ENCODE data around the gene S100A10. TPM values are rescaled to one million over a fixed set of nuclear protein-coding genes. Genes with fewer than 3 reads are reported as not detected.
A peak's percentile ranks its signal among the peaks of the same experiment; 100 is the strongest.

Gene S100A10
- total and polyA plus RNA-seq, 2 experiments from 2014 or later, result 408 to 3,367 TPM

DNA sequence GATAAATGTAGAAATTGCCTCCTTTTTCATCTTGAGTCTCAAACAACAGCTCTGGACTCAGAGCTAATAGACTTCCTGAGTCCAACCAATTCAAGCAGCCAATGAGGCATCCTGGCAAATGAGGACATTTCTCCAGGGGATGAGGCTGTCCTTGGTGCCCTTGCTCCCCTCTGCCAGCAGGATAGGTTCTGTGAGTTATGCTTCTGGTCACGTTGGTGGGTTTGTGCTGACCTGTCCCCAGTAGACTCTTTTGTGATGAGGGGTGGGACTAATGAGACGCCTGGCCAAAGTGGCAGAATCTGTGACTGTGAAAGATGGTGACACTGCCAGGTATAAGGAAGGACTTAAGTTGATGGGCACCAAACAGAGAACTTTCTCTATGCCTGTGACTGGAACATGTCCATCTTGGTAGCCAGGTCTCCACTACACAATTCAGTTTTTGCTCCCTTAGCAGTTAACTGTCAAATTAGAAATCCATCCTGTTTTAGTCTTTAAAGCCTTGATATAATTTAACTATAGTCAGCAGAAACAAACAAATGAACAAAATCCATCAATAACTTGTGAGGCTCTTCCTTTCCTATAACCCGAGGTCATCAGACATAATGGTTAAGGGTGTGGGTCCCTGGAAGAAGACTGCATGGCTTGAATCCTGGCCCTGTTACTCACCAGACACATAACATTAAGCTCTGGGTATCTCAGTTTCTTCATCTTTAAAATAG is 48.6 kb downstream of the S100A10 start:
- DNase-seq (ENCODE audit: low spot score), result no peak
- 81% methylated on average over 3 of the region's 3 CpGs for WGBS (ENCODE audit: low lambda C conversion rate, missing lambda C conversion rate)
- peak overlapping the region; percentile 63 for H3K27ac ChIP-seq
- no peak overlapping the region for H2AFZ ChIP-seq
- no peaks in the 10 kb centered on the region for H3K27me3 ChIP-seq
- H3K36me3 ChIP-seq (replicated peaks; ENCODE audit: insufficient read depth, low read depth), result no peaks in the 10 kb centered on the region
- H3K4me1 ChIP-seq (ENCODE audit: insufficient read depth), result peaks cover 37% of the 10 kb centered on the region
- H4K20me1 ChIP-seq (ENCODE audit: insufficient read depth, poor library complexity, severe bottlenecking), result no peaks in the 10 kb centered on the region
- no peak overlapping the region for H3K4me2 ChIP-seq
- H3K4me3 ChIP-seq, result no peak overlapping the region
- H3K9me3 ChIP-seq (ENCODE audit: low read depth), result no peaks in the 10 kb centered on the region
- no peaks in the 10 kb centered on the region for H3K9me2 ChIP-seq (replicated peaks; ENCODE audit: insufficient read depth)
- peaks cover 4% of the 10 kb centered on the region for H3K79me2 ChIP-seq
- no peak for TF ChIP-seq EZH2 (IDR thresholded peaks at IDR 0.05; ENCODE audit: borderline replicate concordance)
- no peak for TF ChIP-seq CTCF (IDR thresholded peaks at IDR 0.05; ENCODE audit: poor library complexity)
- no peak for TF ChIP-seq EZH2phosphoT487 (IDR thresholded peaks at IDR 0.05; ENCODE audit: low read depth, severe bottlenecking, unreplicated experiment)

DNA sequence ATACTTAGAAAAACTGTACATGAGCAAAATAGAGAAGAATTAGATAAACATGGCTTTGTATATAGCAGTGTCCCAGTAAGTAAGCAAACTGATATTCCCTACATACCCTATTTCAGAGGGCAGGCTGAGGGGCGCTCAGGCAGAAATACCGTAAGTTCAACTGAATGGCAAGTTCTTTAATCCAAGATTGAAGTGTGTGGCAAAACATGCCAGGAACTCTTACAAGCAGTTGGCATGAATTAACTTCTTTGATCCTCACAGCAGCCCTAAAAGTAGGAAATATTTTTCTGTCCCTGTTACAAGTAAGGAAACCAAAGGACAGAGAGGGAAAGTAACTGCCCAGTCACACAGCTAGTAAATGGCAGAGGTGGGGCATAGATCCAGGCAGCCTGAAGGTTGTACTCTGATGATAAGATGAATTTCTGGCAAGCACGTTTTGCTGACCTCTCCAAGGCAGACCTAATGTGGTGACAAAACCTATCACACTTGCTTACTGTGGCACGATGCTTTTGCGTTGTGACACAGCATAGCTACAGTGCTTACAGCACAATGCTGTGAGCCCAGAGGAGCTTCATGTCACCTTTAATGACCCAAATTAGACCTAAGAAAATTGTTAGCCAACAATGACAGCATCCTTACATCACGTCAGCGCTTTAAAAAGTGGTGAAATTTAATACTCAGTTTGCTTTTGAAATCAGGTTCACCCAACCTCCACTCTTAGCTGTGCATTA is 49.4 kb downstream of the S100A10 start:
- no peaks in the 10 kb centered on the region for H3K27me3 ChIP-seq
- peaks cover 37% of the 10 kb centered on the region for H3K4me1 ChIP-seq (ENCODE audit: insufficient read depth)
- H3K4me3 ChIP-seq, result no peak overlapping the region
- no peak overlapping the region for H3K4me2 ChIP-seq
- WGBS (ENCODE audit: low lambda C conversion rate, missing lambda C conversion rate), result 50% methylated on average over 7 of the region's 7 CpGs
- no peaks in the 10 kb centered on the region for H3K36me3 ChIP-seq (replicated peaks; ENCODE audit: insufficient read depth, low read depth)
- H2AFZ ChIP-seq, result no peak overlapping the region
- DNase-seq (ENCODE audit: low spot score), result no peak
- H3K9me3 ChIP-seq (ENCODE audit: low read depth), result no peaks in the 10 kb centered on the region
- H3K27ac ChIP-seq, result peak overlapping the region; percentile 63
- H3K9me2 ChIP-seq (replicated peaks; ENCODE audit: insufficient read depth), result no peaks in the 10 kb centered on the region
- peaks cover 4% of the 10 kb centered on the region for H3K79me2 ChIP-seq
- TF ChIP-seq EZH2 (IDR thresholded peaks at IDR 0.05; ENCODE audit: borderline replicate concordance) (no peak), CTCF (IDR thresholded peaks at IDR 0.05; ENCODE audit: poor library complexity) (no peak), EZH2phosphoT487 (IDR thresholded peaks at IDR 0.05; ENCODE audit: low read depth, severe bottlenecking, unreplicated experiment) (no peak)
- H4K20me1 ChIP-seq (ENCODE audit: insufficient read depth, poor library complexity, severe bottlenecking), result no peaks in the 10 kb centered on the region

DNA sequence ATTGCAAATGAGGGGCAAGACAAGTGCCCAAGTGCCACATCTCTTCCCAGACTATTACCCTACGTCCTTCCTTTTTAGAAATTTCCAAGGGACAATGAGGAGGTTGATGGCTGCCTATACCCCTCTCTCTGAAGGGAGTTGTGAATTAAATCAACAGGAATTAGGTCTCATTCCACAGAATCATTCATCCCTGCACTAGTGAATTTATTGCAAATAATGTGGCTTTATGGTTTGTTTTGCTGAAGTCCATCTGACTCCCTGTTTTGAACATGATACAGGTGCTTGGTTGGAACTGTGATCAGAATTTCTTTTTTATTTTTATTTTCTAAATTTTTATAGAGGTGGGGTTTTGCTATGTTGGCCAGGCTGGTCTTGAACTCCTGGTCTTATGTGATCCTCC is 50.1 kb downstream of the S100A10 start:
- Histone ChIP-seq H3K27me3 (no peaks in the 10 kb centered on the region), H3K4me3 (no peak overlapping the region), H3K79me2 (peaks cover 4% of the 10 kb centered on the region), H3K9me2 (replicated peaks; ENCODE audit: insufficient read depth) (no peaks in the 10 kb centered on the region), H3K27ac (no peak overlapping the region), H3K4me1 (ENCODE audit: insufficient read depth) (peaks cover 37% of the 10 kb centered on the region), H4K20me1 (ENCODE audit: insufficient read depth, poor library complexity, severe bottlenecking) (no peaks in the 10 kb centered on the region), H3K4me2 (no peak overlapping the region), H3K9me3 (ENCODE audit: low read depth) (no peaks in the 10 kb centered on the region), H2AFZ (no peak overlapping the region), H3K36me3 (replicated peaks; ENCODE audit: insufficient read depth, low read depth) (no peaks in the 10 kb centered on the region)
- 97% methylated on average over 1 of the region's 1 CpG for WGBS (ENCODE audit: low lambda C conversion rate, missing lambda C conversion rate)
- TF ChIP-seq EZH2 (IDR thresholded peaks at IDR 0.05; ENCODE audit: borderline replicate concordance), result no peak
- no peak for TF ChIP-seq CTCF (IDR thresholded peaks at IDR 0.05; ENCODE audit: poor library complexity)
- TF ChIP-seq EZH2phosphoT487 (IDR thresholded peaks at IDR 0.05; ENCODE audit: low read depth, severe bottlenecking, unreplicated experiment), result no peak
- no peak for DNase-seq (ENCODE audit: low spot score)

All from hepatocyte (in vitro differentiated cells).